HepG2 (cell line): ENCODE measurements around the gene TBKBP1. TPM values are rescaled to one million over a fixed set of nuclear protein-coding genes. Genes with fewer than 3 reads are reported as not detected.
A peak's percentile ranks its signal among the peaks of the same experiment; 100 is the strongest.

Source experiments
- FOSL1 ChIP-seq: sonication (generic); formaldehyde crosslinking; IDR thresholded peaks from 2 replicates; pipeline ENCODE4 v1.9.0; 2021; ENCODE audit warnings: missing genetic modification reagents, borderline replicate concordance
- HMG20B ChIP-seq: conservative IDR thresholded peaks from 2 replicates; pipeline ENCODE4 v1.6.1; 2016; ENCODE audit warnings: missing genetic modification reagents, missing compliant biosample characterization
- PAX8 ChIP-seq: sonication (generic); formaldehyde crosslinking; IDR thresholded peaks from 2 replicates; pipeline ENCODE4 v1.8.0; 2022; ENCODE audit warnings: mild to moderate bottlenecking, missing genetic modification reagents, borderline replicate concordance
- SIX4 ChIP-seq: sonication (generic); formaldehyde crosslinking; IDR thresholded peaks from 2 replicates; pipeline ENCODE4 v1.4.0; 2020; ENCODE audit warnings: missing genetic modification reagents
- SMYD3 ChIP-seq: sonication (generic); formaldehyde crosslinking; IDR thresholded peaks from 2 replicates; pipeline ENCODE4 v1.8.1; 2023; ENCODE audit warnings: mild to moderate bottlenecking, missing genetic modification reagents
- SRSF9 ChIP-seq: fragments of 200-400 bp; formaldehyde crosslinking; IDR thresholded peaks from 2 replicates; pipeline ENCODE4 v1.6.1; 2018; ENCODE audit warnings: borderline replicate concordance, mild to moderate bottlenecking, low read depth, low read length; ENCODE audit not compliant: insufficient read depth, poor library complexity, severe bottlenecking
- TMF1 ChIP-seq: sonication (generic); formaldehyde crosslinking; IDR thresholded peaks from 2 replicates; pipeline ENCODE4 v1.8.1; 2022; ENCODE audit warnings: low read depth, missing genetic modification reagents
- ZNF354B ChIP-seq: sonication (generic); formaldehyde crosslinking; IDR thresholded peaks from 2 replicates; pipeline ENCODE4 v1.8.0; 2022; ENCODE audit warnings: mild to moderate bottlenecking, missing genetic modification reagents
- ZNF547 ChIP-seq: sonication (generic); formaldehyde crosslinking; IDR thresholded peaks from 2 replicates; pipeline ENCODE4 v1.5.1; 2020; ENCODE audit warnings: mild to moderate bottlenecking, missing genetic modification reagents
- ZNF788 ChIP-seq: sonication (generic); formaldehyde crosslinking; IDR thresholded peaks from 2 replicates; pipeline ENCODE4 v1.5.0; 2020; ENCODE audit warnings: mild to moderate bottlenecking, missing genetic modification reagents, borderline replicate concordance
- ZSCAN25 ChIP-seq: sonication (generic); formaldehyde crosslinking; IDR thresholded peaks from 2 replicates; pipeline ENCODE4 v1.8.0; 2022; ENCODE audit warnings: mild to moderate bottlenecking, missing genetic modification reagents
- polyA plus RNA-seq, 8 experiments: library from polyadenylated mRNA; depleted of rRNA in 3 of 8; stranded (reverse) in 7 of 8; unstranded in 1 of 8; fragments of >200 nt; fragmentation: Illumina TruSeq in 4 of 8; extraction: Trizol in 4 of 8; gene quantifications; 2 replicates each; pipeline versions ENCODE4 v1.2.1 to v1.2.3, GENCODE V29; 2011 to 2016; ENCODE audit warnings: low read depth in 4 of 8, missing spikeins in 1 of 8, mixed read lengths in 1 of 8; ENCODE audit not compliant: insufficient read depth in 1 of 8
- total RNA-seq, 5 experiments: library from RNA; depleted of rRNA; stranded (reverse); fragments of >200 nt; fragmentation: Illumina TruSeq; extraction: Trizol; gene quantifications; 2 replicates each; pipeline ENCODE4 v1.2.3, GENCODE V29; 2016; ENCODE audit warnings: low read depth in 1 of 5
- TF ChIP-seq, protein P1 (sequence below): IDR thresholded peaks from 2 replicates; pipeline ENCODE4 v1.6.1; 2016; ENCODE audit warnings: missing compliant biosample characterization, missing genetic modification reagents, borderline replicate concordance
- TF ChIP-seq, protein P2 (sequence below): sonication (generic); formaldehyde crosslinking; IDR thresholded peaks from 2 replicates; pipeline ENCODE4 v1.4.0; 2020; ENCODE audit warnings: missing genetic modification reagents, borderline replicate concordance
- TF ChIP-seq, protein P3 (sequence below): sonication (generic); formaldehyde crosslinking; IDR thresholded peaks from 2 replicates; pipeline ENCODE4 v1.8.0; 2022; ENCODE audit warnings: mild to moderate bottlenecking, missing genetic modification reagents, borderline replicate concordance
- TF ChIP-seq, protein P4 (sequence below): sonication (generic); formaldehyde crosslinking; IDR thresholded peaks from 2 replicates; pipeline ENCODE4 v1.4.0; 2020; ENCODE audit warnings: mild to moderate bottlenecking, missing genetic modification reagents, borderline replicate concordance
- TF ChIP-seq, protein P5 (sequence below): sonication (generic); formaldehyde crosslinking; IDR thresholded peaks from 2 replicates; pipeline ENCODE4 v1.4.0; 2020; ENCODE audit warnings: missing genetic modification reagents, borderline replicate concordance

TBKBP1 gene
- total and polyA plus RNA-seq, 2 of the 13 experiments (the other 11 are each of a cell fraction or from before 2014, with no cell fraction given): 2.6 to 7.0 TPM

DNA sequence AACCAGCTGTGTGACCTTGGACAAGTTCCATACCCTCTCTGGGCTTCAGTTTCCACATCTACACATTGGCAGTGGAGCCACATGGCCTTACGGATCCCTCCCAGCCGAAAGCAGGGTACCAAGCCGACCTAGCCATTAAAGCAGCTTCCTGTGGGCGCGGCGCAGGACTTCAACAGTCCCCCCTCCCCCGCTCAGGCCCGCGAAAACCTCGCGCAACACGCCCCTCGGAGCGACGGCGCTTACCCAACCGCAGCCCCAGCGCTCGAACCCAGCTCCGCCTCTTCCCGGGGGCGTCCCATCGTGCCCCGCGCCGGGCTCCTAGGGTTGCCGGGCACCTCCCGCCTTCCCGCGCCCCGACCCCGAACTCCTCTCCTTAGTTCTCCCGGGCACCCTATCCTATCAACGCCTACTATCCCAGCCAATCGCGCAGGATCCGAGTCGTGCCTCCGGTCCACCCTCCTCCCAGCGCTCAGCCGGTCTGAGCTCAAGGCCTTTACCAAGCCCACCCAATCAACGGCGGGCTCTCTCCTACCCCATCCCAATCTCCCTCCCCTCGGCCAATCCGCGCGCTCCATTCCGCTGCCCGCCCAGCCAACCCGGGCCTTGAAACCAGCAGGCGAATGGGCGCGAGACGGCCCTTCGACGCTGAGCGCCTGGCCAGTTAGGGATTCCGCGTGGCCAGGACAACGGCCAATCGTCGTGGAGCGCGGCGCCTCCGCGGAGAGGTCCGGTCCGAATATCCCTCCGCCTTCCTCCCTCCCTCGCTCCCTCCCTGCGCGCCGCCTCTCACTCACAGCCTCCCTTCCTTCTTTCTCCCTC, 44.6 kb upstream of the TBKBP1 start, which contains the start of gene KPNB1 (continued):
- TF ChIP-seq ZNF547 (CRISPR knock-in tag) (peak; percentile 83), ZSCAN25 (CRISPR knock-in tag) (peak; percentile 94), FOSL1 (CRISPR knock-in tag) (peak; percentile 5; the same call in 1 of the 2 replicates), SRSF9 (no peak), SIX4 (CRISPR knock-in tag) (peak; percentile 86), ZNF354B (CRISPR knock-in tag) (0 out of 2 replicates have a peak, but pooled peaks have one; percentile 90), SMYD3 (CRISPR knock-in tag) (peak; percentile 55; the same call in 1 of the 2 replicates), ZNF788 (CRISPR knock-in tag) (peak; percentile 95), HMG20B (CRISPR knock-in tag) (peak; percentile 94), TMF1 (CRISPR knock-in tag) (peak; percentile 61), PAX8 (CRISPR knock-in tag) (peak; percentile 97; the same call in 1 of the 2 replicates)
- TF ChIP-seq, protein P1, sequence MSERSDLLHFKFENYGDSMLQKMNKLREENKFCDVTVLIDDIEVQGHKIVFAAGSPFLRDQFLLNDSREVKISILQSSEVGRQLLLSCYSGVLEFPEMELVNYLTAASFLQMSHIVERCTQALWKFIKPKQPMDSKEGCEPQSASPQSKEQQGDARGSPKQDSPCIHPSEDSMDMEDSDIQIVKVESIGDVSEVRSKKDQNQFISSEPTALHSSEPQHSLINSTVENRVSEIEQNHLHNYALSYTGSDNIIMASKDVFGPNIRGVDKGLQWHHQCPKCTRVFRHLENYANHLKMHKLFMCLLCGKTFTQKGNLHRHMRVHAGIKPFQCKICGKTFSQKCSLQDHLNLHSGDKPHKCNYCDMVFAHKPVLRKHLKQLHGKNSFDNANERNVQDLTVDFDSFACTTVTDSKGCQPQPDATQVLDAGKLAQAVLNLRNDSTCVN (CRISPR knock-in tag): 0 out of 2 replicates have a peak, but pooled peaks have one; percentile 12
- TF ChIP-seq, protein P2, sequence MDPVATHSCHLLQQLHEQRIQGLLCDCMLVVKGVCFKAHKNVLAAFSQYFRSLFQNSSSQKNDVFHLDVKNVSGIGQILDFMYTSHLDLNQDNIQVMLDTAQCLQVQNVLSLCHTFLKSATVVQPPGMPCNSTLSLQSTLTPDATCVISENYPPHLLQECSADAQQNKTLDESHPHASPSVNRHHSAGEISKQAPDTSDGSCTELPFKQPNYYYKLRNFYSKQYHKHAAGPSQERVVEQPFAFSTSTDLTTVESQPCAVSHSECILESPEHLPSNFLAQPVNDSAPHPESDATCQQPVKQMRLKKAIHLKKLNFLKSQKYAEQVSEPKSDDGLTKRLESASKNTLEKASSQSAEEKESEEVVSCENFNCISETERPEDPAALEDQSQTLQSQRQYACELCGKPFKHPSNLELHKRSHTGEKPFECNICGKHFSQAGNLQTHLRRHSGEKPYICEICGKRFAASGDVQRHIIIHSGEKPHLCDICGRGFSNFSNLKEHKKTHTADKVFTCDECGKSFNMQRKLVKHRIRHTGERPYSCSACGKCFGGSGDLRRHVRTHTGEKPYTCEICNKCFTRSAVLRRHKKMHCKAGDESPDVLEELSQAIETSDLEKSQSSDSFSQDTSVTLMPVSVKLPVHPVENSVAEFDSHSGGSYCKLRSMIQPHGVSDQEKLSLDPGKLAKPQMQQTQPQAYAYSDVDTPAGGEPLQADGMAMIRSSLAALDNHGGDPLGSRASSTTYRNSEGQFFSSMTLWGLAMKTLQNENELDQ (CRISPR knock-in tag): no peak
- TF ChIP-seq, protein P3, sequence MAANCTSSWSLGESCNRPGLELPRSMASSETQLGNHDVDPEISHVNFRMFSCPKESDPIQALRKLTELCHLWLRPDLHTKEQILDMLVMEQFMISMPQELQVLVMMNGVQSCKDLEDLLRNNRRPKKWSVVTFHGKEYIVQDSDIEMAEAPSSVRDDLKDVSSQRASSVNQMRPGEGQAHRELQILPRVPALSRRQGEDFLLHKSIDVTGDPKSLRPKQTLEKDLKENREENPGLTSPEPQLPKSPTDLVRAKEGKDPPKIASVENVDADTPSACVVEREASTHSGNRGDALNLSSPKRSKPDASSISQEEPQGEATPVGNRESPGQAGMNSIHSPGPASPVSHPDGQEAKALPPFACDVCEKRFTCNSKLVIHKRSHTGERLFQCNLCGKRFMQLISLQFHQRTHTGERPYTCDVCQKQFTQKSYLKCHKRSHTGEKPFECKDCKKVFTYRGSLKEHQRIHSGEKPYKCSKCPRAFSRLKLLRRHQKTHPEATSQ (CRISPR knock-in tag): peak; percentile 59; the same call in 1 of the 2 replicates
- TF ChIP-seq, protein P4, sequence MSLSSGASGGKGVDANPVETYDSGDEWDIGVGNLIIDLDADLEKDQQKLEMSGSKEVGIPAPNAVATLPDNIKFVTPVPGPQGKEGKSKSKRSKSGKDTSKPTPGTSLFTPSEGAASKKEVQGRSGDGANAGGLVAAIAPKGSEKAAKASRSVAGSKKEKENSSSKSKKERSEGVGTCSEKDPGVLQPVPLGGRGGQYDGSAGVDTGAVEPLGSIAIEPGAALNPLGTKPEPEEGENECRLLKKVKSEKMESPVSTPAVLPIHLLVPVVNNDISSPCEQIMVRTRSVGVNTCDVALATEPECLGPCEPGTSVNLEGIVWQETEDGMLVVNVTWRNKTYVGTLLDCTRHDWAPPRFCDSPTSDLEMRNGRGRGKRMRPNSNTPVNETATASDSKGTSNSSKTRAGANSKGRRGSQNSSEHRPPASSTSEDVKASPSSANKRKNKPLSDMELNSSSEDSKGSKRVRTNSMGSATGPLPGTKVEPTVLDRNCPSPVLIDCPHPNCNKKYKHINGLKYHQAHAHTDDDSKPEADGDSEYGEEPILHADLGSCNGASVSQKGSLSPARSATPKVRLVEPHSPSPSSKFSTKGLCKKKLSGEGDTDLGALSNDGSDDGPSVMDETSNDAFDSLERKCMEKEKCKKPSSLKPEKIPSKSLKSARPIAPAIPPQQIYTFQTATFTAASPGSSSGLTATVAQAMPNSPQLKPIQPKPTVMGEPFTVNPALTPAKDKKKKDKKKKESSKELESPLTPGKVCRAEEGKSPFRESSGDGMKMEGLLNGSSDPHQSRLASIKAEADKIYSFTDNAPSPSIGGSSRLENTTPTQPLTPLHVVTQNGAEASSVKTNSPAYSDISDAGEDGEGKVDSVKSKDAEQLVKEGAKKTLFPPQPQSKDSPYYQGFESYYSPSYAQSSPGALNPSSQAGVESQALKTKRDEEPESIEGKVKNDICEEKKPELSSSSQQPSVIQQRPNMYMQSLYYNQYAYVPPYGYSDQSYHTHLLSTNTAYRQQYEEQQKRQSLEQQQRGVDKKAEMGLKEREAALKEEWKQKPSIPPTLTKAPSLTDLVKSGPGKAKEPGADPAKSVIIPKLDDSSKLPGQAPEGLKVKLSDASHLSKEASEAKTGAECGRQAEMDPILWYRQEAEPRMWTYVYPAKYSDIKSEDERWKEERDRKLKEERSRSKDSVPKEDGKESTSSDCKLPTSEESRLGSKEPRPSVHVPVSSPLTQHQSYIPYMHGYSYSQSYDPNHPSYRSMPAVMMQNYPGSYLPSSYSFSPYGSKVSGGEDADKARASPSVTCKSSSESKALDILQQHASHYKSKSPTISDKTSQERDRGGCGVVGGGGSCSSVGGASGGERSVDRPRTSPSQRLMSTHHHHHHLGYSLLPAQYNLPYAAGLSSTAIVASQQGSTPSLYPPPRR (CRISPR knock-in tag): peak; percentile 72; the same call in 1 of the 2 replicates
- TF ChIP-seq, protein P5, sequence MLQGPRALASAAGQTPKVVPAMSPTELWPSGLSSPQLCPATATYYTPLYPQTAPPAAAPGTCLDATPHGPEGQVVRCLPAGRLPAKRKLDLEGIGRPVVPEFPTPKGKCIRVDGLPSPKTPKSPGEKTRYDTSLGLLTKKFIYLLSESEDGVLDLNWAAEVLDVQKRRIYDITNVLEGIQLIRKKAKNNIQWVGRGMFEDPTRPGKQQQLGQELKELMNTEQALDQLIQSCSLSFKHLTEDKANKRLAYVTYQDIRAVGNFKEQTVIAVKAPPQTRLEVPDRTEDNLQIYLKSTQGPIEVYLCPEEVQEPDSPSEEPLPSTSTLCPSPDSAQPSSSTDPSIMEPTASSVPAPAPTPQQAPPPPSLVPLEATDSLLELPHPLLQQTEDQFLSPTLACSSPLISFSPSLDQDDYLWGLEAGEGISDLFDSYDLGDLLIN (CRISPR knock-in tag): peak; percentile 93; the same call in 1 of the 2 replicates
